A549 (cell line): ENCODE data around the gene INHBC. TPM values are rescaled to one million over a fixed set of nuclear protein-coding genes. Genes with fewer than 3 reads are reported as not detected.

ENCODE experiments used
- ATAC-seq, 2 experiments: fragments of 200-7000 bp in 1 of 2; fragments of >200 bp in 1 of 2; cut with Nextera tagmentation in 1 of 2; cut with Tn5 transposase in 1 of 2; 3 replicates each; pipeline versions ENCODE4 v1.8.0 to v1.9.1; 2018 to 2020; ENCODE audit warnings: mild to moderate bottlenecking in 1 of 2, moderate library complexity in 1 of 2
- CTCF ChIA-PET: fragments of 300-600 bp; sonication (Branson Sonifier 250); formaldehyde crosslinking; extraction: SDS; loops from one replicate; lab custom pipeline; 2021; ENCODE audit warnings: antibody characterized with exemption, inconsistent platforms; lab: Yijun Ruan, JAX
- POLR2A ChIA-PET: fragments of 350-600 bp; formaldehyde crosslinking; extraction: SDS; loops from one replicate; lab custom pipeline; 2021; ENCODE audit warnings: antibody characterized with exemption, inconsistent platforms; lab: Yijun Ruan, JAX
- DNase-seq, 2 experiments: peaks; one replicate each; pipeline versions ENCODE4 v3.0.0 to v3.0.0-alpha.2; 2011 to 2016; ENCODE audit warnings: low read depth in 1 of 2, low spot score in 1 of 2
- FAIRE-seq: peaks from 2 replicates; lab custom pipeline; 2011; peaks lifted over from hg19 to GRCh38; lab: Jason Lieb, UNC
- H3K27ac ChIP-seq, 2 experiments: fragments of >200 bp; sonication (Bioruptor Twin); formaldehyde crosslinking; 3 replicates each; pipeline ENCODE4 v1.5.1; 2016 to 2017
- H3K4me1 ChIP-seq: fragments of >200 bp; sonication (Bioruptor Twin); formaldehyde crosslinking; 3 replicates; pipeline ENCODE4 v1.6.1; 2016
- H3K4me2 ChIP-seq: fragments of >200 bp; sonication (Bioruptor Twin); formaldehyde crosslinking; 3 replicates; pipeline ENCODE4 v1.6.1; 2016
- H3K4me3 ChIP-seq: fragments of >200 bp; sonication (Bioruptor Twin); formaldehyde crosslinking; 3 replicates; pipeline ENCODE4 v1.5.1; 2016
- H3K9me3 ChIP-seq: fragments of >200 bp; sonication (Bioruptor Twin); formaldehyde crosslinking; 3 replicates; pipeline ENCODE4 v1.6.1; 2016
- BHLHE40 ChIP-seq: IDR thresholded peaks from 2 replicates; pipeline ENCODE4 v1.6.1; 2012; ENCODE audit warnings: low read depth, low read length, inconsistent platforms
- CBX2 ChIP-seq: fragments of 200-600 bp; sonication (generic); IDR thresholded peaks from 2 replicates; pipeline ENCODE4 v1.6.1; 2016; ENCODE audit warnings: low read depth, mild to moderate bottlenecking, borderline replicate concordance
- CEBPB ChIP-seq, 2 experiments: fragments of >200 bp in 1 of 2; sonication (Bioruptor Twin) in 1 of 2; formaldehyde crosslinking in 1 of 2; IDR thresholded peaks; 2 replicates each; pipeline ENCODE4 v1.6.1; 2012 to 2016
- CHD4 ChIP-seq: fragments of 200-600 bp; sonication (generic); IDR thresholded peaks from 2 replicates; pipeline ENCODE4 v1.6.1; 2016; ENCODE audit warnings: antibody characterized with exemption, mild to moderate bottlenecking, borderline replicate concordance
- EHMT2 ChIP-seq: fragments of 200-600 bp; sonication (generic); IDR thresholded peaks from 2 replicates; pipeline ENCODE4 v1.6.1; 2016; ENCODE audit warnings: antibody characterized with exemption, low read depth, mild to moderate bottlenecking, moderate library complexity
- ESRRA ChIP-seq: fragments of 150-350 bp; IDR thresholded peaks from 2 replicates; pipeline ENCODE4 v1.6.1; 2014; ENCODE audit warnings: mild to moderate bottlenecking, low read length, borderline replicate concordance
- FOXS1 ChIP-seq: fragments of 250-450 bp; sonication (Bioruptor Pico); IDR thresholded peaks from 2 replicates; pipeline ENCODE4 v1.5.0; 2020; ENCODE audit warnings: mild to moderate bottlenecking, moderate library complexity
- GATA3 ChIP-seq: IDR thresholded peaks from 2 replicates; pipeline ENCODE4 v1.6.1; 2012; ENCODE audit warnings: borderline replicate concordance
- HEYL ChIP-seq: fragments of 250-450 bp; sonication (Bioruptor Pico); IDR thresholded peaks from 2 replicates; pipeline ENCODE4 v1.8.0; 2021; ENCODE audit warnings: mild to moderate bottlenecking, moderate library complexity
- HOXB5 ChIP-seq: fragments of 250-450 bp; sonication (Bioruptor Pico); IDR thresholded peaks from 2 replicates; pipeline ENCODE4 v1.5.0; 2020; ENCODE audit warnings: mild to moderate bottlenecking, moderate library complexity
- JUN ChIP-seq, 2 experiments: fragments of >200 bp; sonication (Bioruptor Twin); formaldehyde crosslinking; IDR thresholded peaks; 2 replicates in 1 of 2; 3 replicates in 1 of 2; pipeline ENCODE4 v1.6.1; 2016 to 2017
- MYC ChIP-seq: IDR thresholded peaks from 2 replicates; pipeline ENCODE4 v1.6.1; 2012; ENCODE audit warnings: mild to moderate bottlenecking, inconsistent platforms, low read length, improper control_type of control experiment, borderline replicate concordance
- NFE2L2 ChIP-seq: fragments of 150-350 bp; conservative IDR thresholded peaks from 2 replicates; pipeline ENCODE4 v1.6.1; 2014; ENCODE audit warnings: low read length
- NR3C1 ChIP-seq: fragments of >200 bp; sonication (Bioruptor Twin); formaldehyde crosslinking; IDR thresholded peaks from 3 replicates; pipeline ENCODE4 v1.6.1; 2017
- PHF8 ChIP-seq: fragments of 200-600 bp; sonication (generic); IDR thresholded peaks from 2 replicates; pipeline ENCODE4 v1.6.1; 2016; ENCODE audit warnings: low read depth, mild to moderate bottlenecking, antibody characterized with exemption, moderate library complexity, borderline replicate concordance
- POLR2A ChIP-seq: IDR thresholded peaks from 2 replicates; pipeline ENCODE4 v1.6.1; 2012; ENCODE audit warnings: mild to moderate bottlenecking, low read length
- RAD21 ChIP-seq, 2 experiments: fragments of >200 bp in 1 of 2; sonication (Bioruptor Twin) in 1 of 2; formaldehyde crosslinking in 1 of 2; IDR thresholded peaks in 1 of 2; conservative IDR thresholded peaks in 1 of 2; 2 replicates in 1 of 2; 3 replicates in 1 of 2; pipeline ENCODE4 v1.6.1; 2012 to 2018; ENCODE audit warnings: inconsistent platforms in 1 of 2
- RCOR1 ChIP-seq: fragments of 150-350 bp; IDR thresholded peaks from 2 replicates; pipeline ENCODE4 v1.6.1; 2014; ENCODE audit warnings: antibody characterized with exemption, low read length, low read depth
- RNF2 ChIP-seq: fragments of 200-600 bp; sonication (generic); IDR thresholded peaks from 2 replicates; pipeline ENCODE4 v1.6.1; 2016; ENCODE audit warnings: low read depth, mild to moderate bottlenecking, antibody characterized with exemption, moderate library complexity, borderline replicate concordance
- SMC3 ChIP-seq: fragments of >200 bp; sonication (Bioruptor Twin); formaldehyde crosslinking; IDR thresholded peaks from 3 replicates; pipeline ENCODE4 v1.6.1; 2018; ENCODE audit warnings: inconsistent platforms
- TP53 ChIP-seq: fragments of 250-450 bp; sonication (Bioruptor Pico); IDR thresholded peaks from 2 replicates; pipeline ENCODE4 v1.5.0; 2021; ENCODE audit warnings: mild to moderate bottlenecking, moderate library complexity
- ZC3H11A ChIP-seq: fragments of 450-650 bp; IDR thresholded peaks from 2 replicates; pipeline ENCODE4 v1.6.1; 2014; ENCODE audit warnings: antibody characterized with exemption, mild to moderate bottlenecking
- ZFP36 ChIP-seq: fragments of 450-650 bp; IDR thresholded peaks from 2 replicates; pipeline ENCODE4 v1.6.1; 2014; ENCODE audit warnings: borderline replicate concordance; ENCODE audit not compliant: partially characterized antibody
- WGBS: methylation state at CpG from one replicate; pipeline ENCODE4 v1.1.6; 2017; ENCODE audit errors: missing lambda C conversion rate; 5-methylcytosine and 5-hydroxymethylcytosine counted together
- polyA plus RNA-seq, 4 experiments: library from polyadenylated mRNA; depleted of rRNA in 3 of 4; stranded (reverse); fragments of >200 nt; fragmentation: RNase III in 1 of 4; extraction: RNeasy Plus Mini Kit Qiagen cat#74134 plus additional on column Dnase treatment in 1 of 4; gene quantifications; 2 replicates in 3 of 4; 3 replicates in 1 of 4; pipeline ENCODE4 v1.2.3, GENCODE V29; 2011 to 2017
- TF ChIP-seq, protein P1 (sequence below): fragments of 250-450 bp; sonication (Bioruptor Pico); IDR thresholded peaks from 2 replicates; pipeline ENCODE4 v1.5.0; 2020; ENCODE audit warnings: low read depth, mild to moderate bottlenecking, moderate library complexity
- TF ChIP-seq, protein P2 (sequence below): IDR thresholded peaks from 2 replicates; pipeline ENCODE4 v1.6.1; 2012
- TF ChIP-seq, protein P3 (sequence below): fragments of >200 bp; sonication (Bioruptor Twin); formaldehyde crosslinking; IDR thresholded peaks from 2 replicates; pipeline ENCODE4 v1.6.1; 2016
- TF ChIP-seq, protein P4 (sequence below): IDR thresholded peaks from 2 replicates; pipeline ENCODE4 v1.6.1; 2012
- TF ChIP-seq, protein P5 (sequence below): fragments of 200-600 bp; sonication (generic); IDR thresholded peaks from 2 replicates; pipeline ENCODE4 v1.6.1; 2016; ENCODE audit warnings: antibody characterized with exemption, mild to moderate bottlenecking, moderate library complexity
- TF ChIP-seq, protein P6 (sequence below): fragments of >200 bp; sonication (Bioruptor Twin); formaldehyde crosslinking; IDR thresholded peaks from 3 replicates; pipeline ENCODE4 v1.6.1; 2016
- TF ChIP-seq, protein P7 (sequence below): IDR thresholded peaks from 2 replicates; pipeline ENCODE4 v1.6.1; 2012; ENCODE audit warnings: low read depth, borderline replicate concordance

The INHBC gene
- polyA plus RNA-seq, 2 of the 4 experiments (the other 2 are of a cell fraction), result 0.08 TPM; not detected in 1

DNA sequence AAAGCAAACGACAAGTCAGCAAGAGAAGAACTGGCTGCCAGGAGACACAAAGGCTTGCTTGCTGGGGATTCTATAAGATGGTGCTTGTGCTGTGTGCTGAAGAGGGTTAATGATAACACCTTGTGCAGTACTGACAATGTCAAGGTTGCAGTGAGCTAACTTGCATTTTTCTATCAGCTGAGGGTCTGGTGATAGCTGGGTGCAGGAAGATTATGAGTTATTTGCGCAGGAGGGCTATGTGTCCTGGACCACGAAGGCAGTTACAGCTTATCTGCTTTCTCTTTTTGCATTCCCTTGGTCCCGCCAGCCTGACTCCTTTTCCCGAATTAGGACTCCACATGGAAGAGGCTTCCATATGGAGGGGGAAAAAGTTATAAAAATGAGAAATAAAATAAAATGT, 46.2 kb upstream of the INHBC start:
- no peak for DNase-seq
- TF ChIP-seq ESRRA (no peak), JUN (IDR thresholded peaks at IDR 0.05) (no peak), GATA3 (no peak), RCOR1 (no peak), FOXS1 (CRISPR knock-in tag) (no peak), EHMT2 (no peak), TP53 (CRISPR knock-in tag) (no peak), POLR2A (no peak), NFE2L2 (no peak), NR3C1 (no peak), ZFP36 (no peak)
- TF ChIP-seq, protein P1, sequence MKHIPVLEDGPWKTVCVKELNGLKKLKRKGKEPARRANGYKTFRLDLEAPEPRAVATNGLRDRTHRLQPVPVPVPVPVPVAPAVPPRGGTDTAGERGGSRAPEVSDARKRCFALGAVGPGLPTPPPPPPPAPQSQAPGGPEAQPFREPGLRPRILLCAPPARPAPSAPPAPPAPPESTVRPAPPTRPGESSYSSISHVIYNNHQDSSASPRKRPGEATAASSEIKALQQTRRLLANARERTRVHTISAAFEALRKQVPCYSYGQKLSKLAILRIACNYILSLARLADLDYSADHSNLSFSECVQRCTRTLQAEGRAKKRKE (CRISPR knock-in tag), result no peak
- TF ChIP-seq, protein P2, sequence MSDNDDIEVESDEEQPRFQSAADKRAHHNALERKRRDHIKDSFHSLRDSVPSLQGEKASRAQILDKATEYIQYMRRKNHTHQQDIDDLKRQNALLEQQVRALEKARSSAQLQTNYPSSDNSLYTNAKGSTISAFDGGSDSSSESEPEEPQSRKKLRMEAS, result no peak
- TF ChIP-seq, protein P3, sequence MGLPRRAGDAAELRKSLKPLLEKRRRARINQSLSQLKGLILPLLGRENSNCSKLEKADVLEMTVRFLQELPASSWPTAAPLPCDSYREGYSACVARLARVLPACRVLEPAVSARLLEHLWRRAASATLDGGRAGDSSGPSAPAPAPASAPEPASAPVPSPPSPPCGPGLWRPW, result no peak
- TF ChIP-seq, protein P4, sequence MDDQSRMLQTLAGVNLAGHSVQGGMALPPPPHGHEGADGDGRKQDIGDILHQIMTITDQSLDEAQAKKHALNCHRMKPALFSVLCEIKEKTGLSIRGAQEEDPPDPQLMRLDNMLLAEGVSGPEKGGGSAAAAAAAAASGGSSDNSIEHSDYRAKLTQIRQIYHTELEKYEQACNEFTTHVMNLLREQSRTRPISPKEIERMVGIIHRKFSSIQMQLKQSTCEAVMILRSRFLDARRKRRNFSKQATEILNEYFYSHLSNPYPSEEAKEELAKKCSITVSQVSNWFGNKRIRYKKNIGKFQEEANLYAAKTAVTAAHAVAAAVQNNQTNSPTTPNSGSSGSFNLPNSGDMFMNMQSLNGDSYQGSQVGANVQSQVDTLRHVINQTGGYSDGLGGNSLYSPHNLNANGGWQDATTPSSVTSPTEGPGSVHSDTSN, result no peak
- TF ChIP-seq, protein P5, sequence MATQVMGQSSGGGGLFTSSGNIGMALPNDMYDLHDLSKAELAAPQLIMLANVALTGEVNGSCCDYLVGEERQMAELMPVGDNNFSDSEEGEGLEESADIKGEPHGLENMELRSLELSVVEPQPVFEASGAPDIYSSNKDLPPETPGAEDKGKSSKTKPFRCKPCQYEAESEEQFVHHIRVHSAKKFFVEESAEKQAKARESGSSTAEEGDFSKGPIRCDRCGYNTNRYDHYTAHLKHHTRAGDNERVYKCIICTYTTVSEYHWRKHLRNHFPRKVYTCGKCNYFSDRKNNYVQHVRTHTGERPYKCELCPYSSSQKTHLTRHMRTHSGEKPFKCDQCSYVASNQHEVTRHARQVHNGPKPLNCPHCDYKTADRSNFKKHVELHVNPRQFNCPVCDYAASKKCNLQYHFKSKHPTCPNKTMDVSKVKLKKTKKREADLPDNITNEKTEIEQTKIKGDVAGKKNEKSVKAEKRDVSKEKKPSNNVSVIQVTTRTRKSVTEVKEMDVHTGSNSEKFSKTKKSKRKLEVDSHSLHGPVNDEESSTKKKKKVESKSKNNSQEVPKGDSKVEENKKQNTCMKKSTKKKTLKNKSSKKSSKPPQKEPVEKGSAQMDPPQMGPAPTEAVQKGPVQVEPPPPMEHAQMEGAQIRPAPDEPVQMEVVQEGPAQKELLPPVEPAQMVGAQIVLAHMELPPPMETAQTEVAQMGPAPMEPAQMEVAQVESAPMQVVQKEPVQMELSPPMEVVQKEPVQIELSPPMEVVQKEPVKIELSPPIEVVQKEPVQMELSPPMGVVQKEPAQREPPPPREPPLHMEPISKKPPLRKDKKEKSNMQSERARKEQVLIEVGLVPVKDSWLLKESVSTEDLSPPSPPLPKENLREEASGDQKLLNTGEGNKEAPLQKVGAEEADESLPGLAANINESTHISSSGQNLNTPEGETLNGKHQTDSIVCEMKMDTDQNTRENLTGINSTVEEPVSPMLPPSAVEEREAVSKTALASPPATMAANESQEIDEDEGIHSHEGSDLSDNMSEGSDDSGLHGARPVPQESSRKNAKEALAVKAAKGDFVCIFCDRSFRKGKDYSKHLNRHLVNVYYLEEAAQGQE, result no peak
- TF ChIP-seq, all 56 proteins: peak for 0
- Histone ChIP-seq H3K4me2 (peak overlapping the region; percentile 66), H3K4me3 (no peak overlapping the region), H3K9me3 (no peaks in the 10 kb centered on the region), H3K4me1 (peaks cover 31% of the 10 kb centered on the region), H3K27ac (peak overlapping the region; percentile 66 to 80; a peak in 5 of 6 replicates)
- ChIA-PET POLR2A (interaction anchor here (1.6 kb wide), 1 partner anchor 42 kb away, joined by 11 read pairs; no protein-coding TSS in a partner anchor), CTCF (interaction anchor here (1.1 to 2.0 kb wide), 8 partner anchors 15 to 80 kb away, joined by 3 to 15 read pairs (median 5); partner anchors contain the start of genes GLI1 and INHBE)
- WGBS, result 83% methylated on average over 5 of the region's 5 CpGs
- no peak for FAIRE-seq
- ATAC-seq, result peak in 1 of 2 experiments; percentile 10; a peak in 1 of 6 replicates

DNA sequence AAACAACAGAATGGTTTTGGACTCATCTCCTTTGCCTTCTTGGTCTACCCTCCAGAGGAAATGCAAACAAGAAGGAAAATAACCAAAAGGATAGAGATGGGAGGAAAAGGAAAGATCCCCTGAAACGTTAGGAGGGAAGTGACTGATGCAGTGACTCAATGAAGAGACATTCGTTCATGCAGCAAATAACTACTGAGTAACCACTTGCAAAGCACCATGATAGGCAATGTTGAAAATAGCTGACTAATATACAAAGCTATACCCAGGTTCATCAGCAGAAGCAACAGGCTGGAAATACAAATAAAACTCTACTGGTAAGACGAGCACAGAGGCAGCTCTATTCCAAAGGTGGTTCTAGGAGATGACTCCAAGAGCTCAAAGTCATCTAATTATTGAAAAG, 45.6 kb upstream of the INHBC start:
- FAIRE-seq (peak; percentile 87), ATAC-seq (peak; percentile 97 to 99)
- TF ChIP-seq MYC (no peak), SMC3 (0 out of 3 replicates have a peak, but pooled peaks have one; percentile 7), PHF8 (no peak), HOXB5 (CRISPR knock-in tag) (no peak), JUN (IDR thresholded peaks at IDR 0.05) (peak in 1 of 2 experiments; percentile 49; a peak in 1 of 5 replicates), CEBPB (IDR thresholded peaks at IDR 0.05) (peak in 1 of 2 experiments; percentile 51; a peak in 1 of 4 replicates), NR3C1 (no peak), HEYL (no peak), CHD4 (no peak), ZC3H11A (no peak), RAD21 (conservative IDR thresholded peaks at IDR 0.05 in 1 of 2, IDR thresholded peaks at IDR 0.05 in 1 of 2) (0 out of 5 replicates have a peak, but pooled peaks of 1 of the 2 experiments have one; percentile 25), RNF2 (no peak), BHLHE40 (no peak), CBX2 (no peak), GATA3 (peak; percentile 39; the same call in 1 of the 2 replicates)
- TF ChIP-seq, protein P6, sequence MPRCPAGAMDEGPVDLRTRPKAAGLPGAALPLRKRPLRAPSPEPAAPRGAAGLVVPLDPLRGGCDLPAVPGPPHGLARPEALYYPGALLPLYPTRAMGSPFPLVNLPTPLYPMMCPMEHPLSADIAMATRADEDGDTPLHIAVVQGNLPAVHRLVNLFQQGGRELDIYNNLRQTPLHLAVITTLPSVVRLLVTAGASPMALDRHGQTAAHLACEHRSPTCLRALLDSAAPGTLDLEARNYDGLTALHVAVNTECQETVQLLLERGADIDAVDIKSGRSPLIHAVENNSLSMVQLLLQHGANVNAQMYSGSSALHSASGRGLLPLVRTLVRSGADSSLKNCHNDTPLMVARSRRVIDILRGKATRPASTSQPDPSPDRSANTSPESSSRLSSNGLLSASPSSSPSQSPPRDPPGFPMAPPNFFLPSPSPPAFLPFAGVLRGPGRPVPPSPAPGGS, result no peak
- TF ChIP-seq, protein P7, sequence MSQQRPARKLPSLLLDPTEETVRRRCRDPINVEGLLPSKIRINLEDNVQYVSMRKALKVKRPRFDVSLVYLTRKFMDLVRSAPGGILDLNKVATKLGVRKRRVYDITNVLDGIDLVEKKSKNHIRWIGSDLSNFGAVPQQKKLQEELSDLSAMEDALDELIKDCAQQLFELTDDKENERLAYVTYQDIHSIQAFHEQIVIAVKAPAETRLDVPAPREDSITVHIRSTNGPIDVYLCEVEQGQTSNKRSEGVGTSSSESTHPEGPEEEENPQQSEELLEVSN, result no peak

More for the DNA sequence above, 45.6 kb upstream of the INHBC start:
- Histone ChIP-seq H3K4me3 (no peak overlapping the region), H3K4me2 (peak overlapping the region; percentile 66), H3K9me3 (no peaks in the 10 kb centered on the region), H3K27ac (peak overlapping the region; percentile 66 to 80), H3K4me1 (peaks cover 31% of the 10 kb centered on the region)
- WGBS, result under 1% methylated on average over 3 of the region's 3 CpGs
- ChIA-PET POLR2A (interaction anchor here (0.9 to 1.6 kb wide), 4 partner anchors 17 to 64 kb away, joined by 3 to 11 read pairs (median 3); no protein-coding TSS in a partner anchor), CTCF (interaction anchor here (0.8 to 2.0 kb wide), 12 partner anchors 15 to 126 kb away, joined by 3 to 15 read pairs (median 4); partner anchors contain the start of genes GLI1 and INHBE)
- DNase-seq, result peak; percentile 76 to 81
